Gastrocnemius medialis (tissue), 4 donors: ENCODE results near the gene ERVMER34-1.
A peak's percentile ranks its signal among the peaks of the same experiment; 100 is the strongest.

Experiments used
- POLR2A ChIP-seq, 2 donors: fragments of 450-650 bp; IDR thresholded peaks; one replicate each; pipeline ENCODE4 v1.6.1; 2017; ENCODE audit warnings: antibody characterized with exemption in 2 of 2, mild to moderate bottlenecking in 2 of 2, moderate library complexity in 2 of 2
- TF ChIP-seq, protein P1 (sequence below), 5 experiments: fragments of 450-650 bp in 3 of 5; fragments of 200-600 bp in 2 of 5; sonication (generic) in 2 of 5; IDR thresholded peaks in 4 of 5; conservative IDR thresholded peaks in 1 of 5; 1 replicate in 4 of 5; 2 replicates in 1 of 5; pipeline ENCODE4 v1.5.1; 2016 to 2019; ENCODE audit warnings: antibody characterized with exemption in 5 of 5, mild to moderate bottlenecking in 3 of 5, moderate library complexity in 3 of 5

DNA sequence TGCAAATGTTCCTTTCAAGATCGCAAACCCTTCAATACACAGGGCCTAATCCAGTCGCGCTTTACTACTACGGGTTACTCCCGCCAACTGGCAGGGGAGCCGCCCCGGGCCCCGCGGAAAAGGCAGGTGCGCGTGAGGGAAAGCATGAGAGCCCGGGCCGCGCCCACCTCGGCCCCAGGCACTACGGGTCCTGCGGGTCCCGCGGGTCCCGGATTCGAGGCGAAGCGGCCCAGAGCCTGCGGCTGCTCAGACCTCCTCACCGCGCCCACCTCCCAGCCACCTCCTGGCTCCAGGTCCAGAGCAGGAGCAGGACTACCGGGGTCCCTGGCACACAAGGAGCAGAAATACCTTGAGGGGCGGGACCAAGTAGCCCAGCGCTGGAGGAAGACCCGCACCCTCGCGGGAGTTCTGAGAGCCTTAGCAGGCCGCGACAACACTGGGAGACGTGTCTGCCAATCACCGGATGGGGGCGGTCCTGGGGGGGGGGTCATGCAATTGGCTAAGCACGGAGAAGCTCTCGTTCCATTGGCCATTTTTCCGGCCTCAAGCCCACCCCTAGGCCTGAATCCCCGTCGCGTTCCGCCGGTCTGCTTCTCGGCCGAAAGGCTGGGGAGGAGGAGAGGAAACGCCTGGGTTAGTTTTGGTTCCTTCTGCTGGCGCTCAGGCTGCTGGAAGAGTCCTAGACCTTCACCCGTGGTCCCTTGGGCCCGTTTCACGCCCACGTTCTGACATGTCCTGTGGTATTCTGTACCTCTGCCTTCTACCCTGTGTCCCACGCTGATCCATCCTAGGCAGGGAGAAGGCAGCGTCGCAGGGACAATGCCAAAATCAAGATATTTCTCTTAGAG lies 29.0 kb downstream of the ERVMER34-1 start:
- TF ChIP-seq, protein P1, sequence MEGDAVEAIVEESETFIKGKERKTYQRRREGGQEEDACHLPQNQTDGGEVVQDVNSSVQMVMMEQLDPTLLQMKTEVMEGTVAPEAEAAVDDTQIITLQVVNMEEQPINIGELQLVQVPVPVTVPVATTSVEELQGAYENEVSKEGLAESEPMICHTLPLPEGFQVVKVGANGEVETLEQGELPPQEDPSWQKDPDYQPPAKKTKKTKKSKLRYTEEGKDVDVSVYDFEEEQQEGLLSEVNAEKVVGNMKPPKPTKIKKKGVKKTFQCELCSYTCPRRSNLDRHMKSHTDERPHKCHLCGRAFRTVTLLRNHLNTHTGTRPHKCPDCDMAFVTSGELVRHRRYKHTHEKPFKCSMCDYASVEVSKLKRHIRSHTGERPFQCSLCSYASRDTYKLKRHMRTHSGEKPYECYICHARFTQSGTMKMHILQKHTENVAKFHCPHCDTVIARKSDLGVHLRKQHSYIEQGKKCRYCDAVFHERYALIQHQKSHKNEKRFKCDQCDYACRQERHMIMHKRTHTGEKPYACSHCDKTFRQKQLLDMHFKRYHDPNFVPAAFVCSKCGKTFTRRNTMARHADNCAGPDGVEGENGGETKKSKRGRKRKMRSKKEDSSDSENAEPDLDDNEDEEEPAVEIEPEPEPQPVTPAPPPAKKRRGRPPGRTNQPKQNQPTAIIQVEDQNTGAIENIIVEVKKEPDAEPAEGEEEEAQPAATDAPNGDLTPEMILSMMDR (IDR thresholded peaks at IDR 0.05 in 4 of 5, conservative IDR thresholded peaks at IDR 0.05 in 1 of 5): no peak
- peak; percentile 32 to 61 for TF ChIP-seq POLR2A (IDR thresholded peaks at IDR 0.05)
